Measurements from ENCODE around the gene MAN2A1.

GRCh38 chr5:109723606-109724005 lies 33.9 kb downstream of the MAN2A1 start:
- no peak for TF ChIP-seq CREM (CRISPR knock-in tag; IDR thresholded peaks at IDR 0.05)
- TF ChIP-seq CTCF (IDR thresholded peaks at IDR 0.05) = no peak
- no peak for TF ChIP-seq FOXP4 (CRISPR knock-in tag; IDR thresholded peaks at IDR 0.05)
- no peak for TF ChIP-seq ZNF138 (CRISPR knock-in tag; conservative IDR thresholded peaks at IDR 0.05)
- TF ChIP-seq NFE2L1 (CRISPR knock-in tag; IDR thresholded peaks at IDR 0.05) = no peak
- no peak for TF ChIP-seq HMGA2 (CRISPR knock-in tag; IDR thresholded peaks at IDR 0.05)
- no peak for TF ChIP-seq USF2 (CRISPR knock-in tag; IDR thresholded peaks at IDR 0.05)
- no peak for TF ChIP-seq E2F1 (CRISPR knock-in tag; IDR thresholded peaks at IDR 0.05)
- no peak for TF ChIP-seq ZNF121 (CRISPR knock-in tag; IDR thresholded peaks at IDR 0.05)
- no peak for TF ChIP-seq KAT7 (CRISPR knock-in tag; IDR thresholded peaks at IDR 0.05; ENCODE audit: borderline replicate concordance)
- TF ChIP-seq ATF2 (CRISPR knock-in tag; IDR thresholded peaks at IDR 0.05; ENCODE audit: borderline replicate concordance, low read depth) = no peak
- no peak for TF ChIP-seq ZNF396 (CRISPR knock-in tag; IDR thresholded peaks at IDR 0.05; ENCODE audit: borderline replicate concordance)
- TF ChIP-seq MAX (CRISPR knock-in tag; IDR thresholded peaks at IDR 0.05) = no peak
- no peak for TF ChIP-seq E2F5 (CRISPR knock-in tag; IDR thresholded peaks at IDR 0.05)

Data from WTC11 (cell line).